CD4-positive, alpha-beta T cell (primary cell): ENCODE results near the gene PLET1. TPM values are rescaled to one million over a fixed set of nuclear protein-coding genes. Genes with fewer than 3 reads are reported as not detected.
"Not testable (repeated sequence)": the region's sequence is repeated elsewhere in the genome, so short reads cannot be mapped to it uniquely, and the experiment has no call there.

Experiments used
- ATAC-seq: fragments of 200-7000 bp; cut with Tn5 transposase; one replicate; pipeline ENCODE4 v1.10.0; 2022; ENCODE audit warnings: mild to moderate bottlenecking; ENCODE audit not compliant: poor library complexity
- CTCF ChIA-PET: fragments of 350-600 bp; sonication (Branson Sonifier 250); formaldehyde crosslinking; loops from one replicate; lab custom pipeline; 2021; ENCODE audit warnings: antibody characterized with exemption, inconsistent platforms; lab: Charles Lee
- POLR2A ChIA-PET: fragments of 350-600 bp; sonication (Branson Sonifier 250); formaldehyde crosslinking; loops from one replicate; lab custom pipeline; 2021; ENCODE audit warnings: antibody characterized with exemption, inconsistent platforms; lab: Charles Lee
- DNase-seq, 14 experiments: peaks; one replicate each; pipeline ENCODE4 v3.0.0-alpha.2; 2013 to 2020; ENCODE audit warnings: mixed read lengths in 2 of 14
- H3K27ac ChIP-seq, 2 donors: one replicate each; pipeline versions ENCODE4 v1.5.1 to v1.7.0; 2013; ENCODE audit warnings: low read length in 2 of 2, low read depth in 1 of 2, mild to moderate bottlenecking in 1 of 2
- H3K27me3 ChIP-seq, 2 experiments: 1 replicate in 1 of 2; 2 replicates in 1 of 2; pipeline versions ENCODE4 v1.6.1 to v1.7.0; 2013; ENCODE audit warnings: low read length in 2 of 2, control low read depth in 1 of 2, mild to moderate bottlenecking in 1 of 2, moderate library complexity in 1 of 2; ENCODE audit not compliant: insufficient read depth in 2 of 2, control insufficient read depth in 1 of 2
- H3K36me3 ChIP-seq: one replicate; pipeline ENCODE4 v1.6.1; 2013; ENCODE audit warnings: low read length, control low read depth; ENCODE audit not compliant: insufficient read depth
- H3K4me1 ChIP-seq: one replicate; pipeline ENCODE4 v1.6.1; 2013; ENCODE audit warnings: low read length, control low read depth; ENCODE audit not compliant: insufficient read depth
- H3K4me3 ChIP-seq: one replicate; pipeline ENCODE4 v1.5.1; 2013; ENCODE audit warnings: mild to moderate bottlenecking, low read length, moderate library complexity
- H3K9me3 ChIP-seq, 2 experiments: 1 replicate in 1 of 2; 2 replicates in 1 of 2; pipeline versions ENCODE4 v1.6.1 to v1.7.0; 2013; ENCODE audit warnings: low read length in 2 of 2, mild to moderate bottlenecking in 2 of 2, control low read depth in 1 of 2, moderate library complexity in 1 of 2; ENCODE audit not compliant: control insufficient read depth in 1 of 2, insufficient read depth in 1 of 2
- H3K27ac Mint-ChIP-seq: one replicate; pipeline ENCODE4 v1.8.0; 2020; ENCODE audit warnings: mixed read lengths
- H3K27me3 Mint-ChIP-seq: one replicate; pipeline ENCODE4 v1.8.0; 2021; ENCODE audit warnings: mixed read lengths
- H3K36me3 Mint-ChIP-seq: one replicate; pipeline ENCODE4 v1.8.0; 2021; ENCODE audit warnings: low read depth, mixed read lengths
- H3K4me1 Mint-ChIP-seq: one replicate; pipeline ENCODE4 v1.8.0; 2021; ENCODE audit warnings: low read depth, mixed read lengths
- H3K4me3 Mint-ChIP-seq: one replicate; pipeline ENCODE4 v1.8.0; 2020; ENCODE audit warnings: mild to moderate bottlenecking, mixed read lengths
- H3K9me3 Mint-ChIP-seq: one replicate; pipeline ENCODE4 v1.8.0; 2020; ENCODE audit warnings: mixed read lengths
- CTCF ChIP-seq: fragments of 200-600 bp; IDR thresholded peaks from one replicate; pipeline ENCODE4 v1.8.0; 2022; ENCODE audit warnings: antibody characterized with exemption, mild to moderate bottlenecking
- intact Hi-C, 2 experiments: fragments of 100-400 bp; cut with DNase I in 1 of 2; cut with micrococcal nuclease in 1 of 2; formaldehyde crosslinking; loops; one replicate each; pipeline versions ENCODE4 v1.15.1 to v1.9.0; 2023 to 2025; cut with DNase I, micrococcal nuclease
- total RNA-seq, 174 experiments: library from RNA in 2 of 174; stranded (reverse) in 2 of 174; gene quantifications; one replicate each; pipeline ENCODE4 v1.2.3 and lab custom pipeline; 2021 to 2026

Gene PLET1
- total RNA-seq, 2 experiments from 2014 or later = not detected

GRCh38 chr11:112200252-112200651 lies 60.4 kb downstream of the PLET1 start:
- no peaks in the 10 kb centered on the region for H3K36me3 Mint-ChIP-seq
- no peak for TF ChIP-seq CTCF

GRCh38 chr11:112199101-112199500 lies 61.6 kb downstream of the PLET1 start:
- H3K27ac Mint-ChIP-seq, CTCF ChIA-PET, DNase-seq, POLR2A ChIA-PET, ATAC-seq, H3K27me3 Mint-ChIP-seq, H3K9me3 ChIP-seq, H3K4me1 ChIP-seq, intact Hi-C loops, H3K4me3 ChIP-seq, H3K27me3 ChIP-seq, H3K27ac ChIP-seq, H3K4me1 Mint-ChIP-seq, H3K36me3 ChIP-seq, H3K36me3 Mint-ChIP-seq, H3K9me3 Mint-ChIP-seq, H3K4me3 Mint-ChIP-seq: not testable (repeated sequence)

More at GRCh38 chr11:112200252-112200651, 60.4 kb downstream of the PLET1 start:
- Mint-ChIP-seq H3K4me1 (no peaks in the 10 kb centered on the region), H3K9me3 (no peaks in the 10 kb centered on the region), H3K4me3 (no peak overlapping the region), H3K27me3 (no peaks in the 10 kb centered on the region), H3K27ac (no peak overlapping the region)
- no peak for ATAC-seq
- H3K36me3 ChIP-seq = no peaks in the 10 kb centered on the region
- no peak overlapping the region for H3K27ac ChIP-seq
- CTCF ChIA-PET = no interaction called here
- no peak overlapping the region for H3K4me3 ChIP-seq
- DNase-seq = no peak
- H3K4me1 ChIP-seq = no peaks in the 10 kb centered on the region
- H3K27me3 ChIP-seq = no peaks in the 10 kb centered on the region
- intact Hi-C loops = no loop called here
- POLR2A ChIA-PET = no interaction called here
- H3K9me3 ChIP-seq = no peaks in the 10 kb centered on the region

Other genes with a start within 250 kb of the PLET1 start
- 10 to 100 TPM; 10.7 to 10.8 TPM for gene DLAT, start 235.5 kb downstream of the PLET1 start, total RNA-seq
- gene PIH1D2, start 186.8 kb downstream of the PLET1 start, total RNA-seq = not detected
- 10 to 100 TPM; 14.8 to 16.0 TPM for gene NKAPD1, start 186.6 kb downstream of the PLET1 start, total RNA-seq
- gene TIMM8B, start 174.1 kb downstream of the PLET1 start, total RNA-seq = 10 to 100 TPM in 1 of 2 experiments, 1 to 10 TPM in 1; 9.1 to 10.5 TPM
- 10 to 100 TPM; 24.8 to 29.4 TPM for gene SDHD, start 174.0 kb downstream of the PLET1 start, total RNA-seq
- gene IL18, start 96.8 kb downstream of the PLET1 start, total RNA-seq = under 1 TPM in 1 of 2 experiments, not detected in 1; 0.27 TPM
- gene TEX12, start 93.5 kb downstream of the PLET1 start, total RNA-seq = under 1 TPM; 0.39 to 0.82 TPM
- gene BCO2, start 85.3 kb downstream of the PLET1 start, total RNA-seq = 1 to 10 TPM; 1.1 to 1.5 TPM
- gene PTS, start 34.4 kb downstream of the PLET1 start, total RNA-seq = 10 to 100 TPM; 82.9 to 86.2 TPM